ENCODE results near the gene VSX1.

VSX1 gene

GRCh38 chr20:25066386-25066785 lies 15.6 kb downstream of the VSX1 start:
- H3K4me3 ChIP-seq (ENCODE audit: insufficient read depth, low read depth, low read length, poor library complexity, severe bottlenecking), result no peak overlapping the region
- no peaks in the 10 kb centered on the region for H3K9me3 ChIP-seq (ENCODE audit: control insufficient read depth, low read length)
- DNase-seq, result no peak
- no peaks in the 10 kb centered on the region for H3K36me3 ChIP-seq (ENCODE audit: control insufficient read depth, insufficient read depth, low read length)
- peaks cover 3% of the 10 kb centered on the region for H3K4me1 ChIP-seq (ENCODE audit: control insufficient read depth, insufficient read depth, low read length, poor library complexity, severe bottlenecking)
- no peak overlapping the region for H3K27ac ChIP-seq (ENCODE audit: insufficient read depth, low read length, poor library complexity, severe bottlenecking)
- no peaks in the 10 kb centered on the region for H3K27me3 ChIP-seq (replicated peaks; ENCODE audit: control insufficient read depth, insufficient read depth, low read length, poor library complexity, severe bottlenecking)

GRCh38 chr20:25065625-25066338 lies 16.2 kb downstream of the VSX1 start:
- no peaks in the 10 kb centered on the region for H3K27me3 ChIP-seq (replicated peaks; ENCODE audit: control insufficient read depth, insufficient read depth, low read length, poor library complexity, severe bottlenecking)
- no peak overlapping the region for H3K27ac ChIP-seq (ENCODE audit: insufficient read depth, low read length, poor library complexity, severe bottlenecking)
- no peak overlapping the region for H3K4me3 ChIP-seq (ENCODE audit: insufficient read depth, low read depth, low read length, poor library complexity, severe bottlenecking)
- no peaks in the 10 kb centered on the region for H3K9me3 ChIP-seq (ENCODE audit: control insufficient read depth, low read length)
- DNase-seq, result peak; percentile 41 to 51 (median 43)
- H3K36me3 ChIP-seq (ENCODE audit: control insufficient read depth, insufficient read depth, low read length), result no peaks in the 10 kb centered on the region
- peaks cover 3% of the 10 kb centered on the region for H3K4me1 ChIP-seq (ENCODE audit: control insufficient read depth, insufficient read depth, low read length, poor library complexity, severe bottlenecking)

GRCh38 chr20:25065072-25065624 lies 16.8 kb downstream of the VSX1 start:
- H3K4me3 ChIP-seq (ENCODE audit: insufficient read depth, low read depth, low read length, poor library complexity, severe bottlenecking), result no peak overlapping the region
- no peaks in the 10 kb centered on the region for H3K9me3 ChIP-seq (ENCODE audit: control insufficient read depth, low read length)
- no peaks in the 10 kb centered on the region for H3K36me3 ChIP-seq (ENCODE audit: control insufficient read depth, insufficient read depth, low read length)
- no peak overlapping the region for H3K27ac ChIP-seq (ENCODE audit: insufficient read depth, low read length, poor library complexity, severe bottlenecking)
- no peaks in the 10 kb centered on the region for H3K27me3 ChIP-seq (replicated peaks; ENCODE audit: control insufficient read depth, insufficient read depth, low read length, poor library complexity, severe bottlenecking)
- peaks cover 3% of the 10 kb centered on the region for H3K4me1 ChIP-seq (ENCODE audit: control insufficient read depth, insufficient read depth, low read length, poor library complexity, severe bottlenecking)
- DNase-seq, result no peak

GRCh38 chr20:25064561-25065071 lies 17.3 kb downstream of the VSX1 start:
- no peak overlapping the region for H3K4me3 ChIP-seq (ENCODE audit: insufficient read depth, low read depth, low read length, poor library complexity, severe bottlenecking)
- H3K36me3 ChIP-seq (ENCODE audit: control insufficient read depth, insufficient read depth, low read length), result no peaks in the 10 kb centered on the region
- no peak for DNase-seq
- H3K27ac ChIP-seq (ENCODE audit: insufficient read depth, low read length, poor library complexity, severe bottlenecking), result no peak overlapping the region
- H3K27me3 ChIP-seq (replicated peaks; ENCODE audit: control insufficient read depth, insufficient read depth, low read length, poor library complexity, severe bottlenecking), result no peaks in the 10 kb centered on the region
- H3K9me3 ChIP-seq (ENCODE audit: control insufficient read depth, low read length), result no peaks in the 10 kb centered on the region
- peaks cover 3% of the 10 kb centered on the region for H3K4me1 ChIP-seq (ENCODE audit: control insufficient read depth, insufficient read depth, low read length, poor library complexity, severe bottlenecking)

GRCh38 chr20:25063981-25064380 lies 18.0 kb downstream of the VSX1 start:
- Histone ChIP-seq H3K36me3 (ENCODE audit: control insufficient read depth, insufficient read depth, low read length) (no peaks in the 10 kb centered on the region), H3K9me3 (ENCODE audit: control insufficient read depth, low read length) (no peaks in the 10 kb centered on the region), H3K4me3 (ENCODE audit: insufficient read depth, low read depth, low read length, poor library complexity, severe bottlenecking) (no peak overlapping the region), H3K27me3 (replicated peaks; ENCODE audit: control insufficient read depth, insufficient read depth, low read length, poor library complexity, severe bottlenecking) (no peaks in the 10 kb centered on the region), H3K4me1 (ENCODE audit: control insufficient read depth, insufficient read depth, low read length, poor library complexity, severe bottlenecking) (peaks cover 6% of the 10 kb centered on the region), H3K27ac (ENCODE audit: insufficient read depth, low read length, poor library complexity, severe bottlenecking) (no peak overlapping the region)
- DNase-seq, result no peak

GRCh38 chr20:25063546-25063945 lies 18.4 kb downstream of the VSX1 start:
- no peak overlapping the region for H3K4me3 ChIP-seq (ENCODE audit: insufficient read depth, low read depth, low read length, poor library complexity, severe bottlenecking)
- no peaks in the 10 kb centered on the region for H3K27me3 ChIP-seq (replicated peaks; ENCODE audit: control insufficient read depth, insufficient read depth, low read length, poor library complexity, severe bottlenecking)
- no peaks in the 10 kb centered on the region for H3K9me3 ChIP-seq (ENCODE audit: control insufficient read depth, low read length)
- no peak for DNase-seq
- H3K27ac ChIP-seq (ENCODE audit: insufficient read depth, low read length, poor library complexity, severe bottlenecking), result no peak overlapping the region
- H3K4me1 ChIP-seq (ENCODE audit: control insufficient read depth, insufficient read depth, low read length, poor library complexity, severe bottlenecking), result peaks cover 11% of the 10 kb centered on the region
- no peaks in the 10 kb centered on the region for H3K36me3 ChIP-seq (ENCODE audit: control insufficient read depth, insufficient read depth, low read length)

- no peaks in the 10 kb centered on the region for H3K27me3 ChIP-seq (replicated peaks; ENCODE audit: control insufficient read depth, insufficient read depth, low read length, poor library complexity, severe bottlenecking)
Observed at GRCh38 chr20:25062841-25063240, 19.1 kb downstream of the VSX1 start.

GRCh38 chr20:25061821-25062530 lies 20.0 kb downstream of the VSX1 start:
- Histone ChIP-seq H3K27ac (ENCODE audit: insufficient read depth, low read length, poor library complexity, severe bottlenecking) (no peak overlapping the region), H3K4me3 (ENCODE audit: insufficient read depth, low read depth, low read length, poor library complexity, severe bottlenecking) (no peak overlapping the region), H3K9me3 (ENCODE audit: control insufficient read depth, low read length) (no peaks in the 10 kb centered on the region), H3K4me1 (ENCODE audit: control insufficient read depth, insufficient read depth, low read length, poor library complexity, severe bottlenecking) (peaks cover 13% of the 10 kb centered on the region), H3K27me3 (replicated peaks; ENCODE audit: control insufficient read depth, insufficient read depth, low read length, poor library complexity, severe bottlenecking) (no peaks in the 10 kb centered on the region), H3K36me3 (ENCODE audit: control insufficient read depth, insufficient read depth, low read length) (no peaks in the 10 kb centered on the region)
- no peak for DNase-seq

More at GRCh38 chr20:25062841-25063240, 19.1 kb downstream of the VSX1 start:
- Histone ChIP-seq H3K9me3 (ENCODE audit: control insufficient read depth, low read length) (no peaks in the 10 kb centered on the region), H3K36me3 (ENCODE audit: control insufficient read depth, insufficient read depth, low read length) (no peaks in the 10 kb centered on the region), H3K4me3 (ENCODE audit: insufficient read depth, low read depth, low read length, poor library complexity, severe bottlenecking) (no peak overlapping the region), H3K4me1 (ENCODE audit: control insufficient read depth, insufficient read depth, low read length, poor library complexity, severe bottlenecking) (peaks cover 13% of the 10 kb centered on the region), H3K27ac (ENCODE audit: insufficient read depth, low read length, poor library complexity, severe bottlenecking) (no peak overlapping the region)
- no peak for DNase-seq

- Histone ChIP-seq H3K4me1 (ENCODE audit: control insufficient read depth, insufficient read depth, low read length, poor library complexity, severe bottlenecking) (peaks cover 21% of the 10 kb centered on the region), H3K4me3 (ENCODE audit: insufficient read depth, low read depth, low read length, poor library complexity, severe bottlenecking) (no peak overlapping the region), H3K27me3 (replicated peaks; ENCODE audit: control insufficient read depth, insufficient read depth, low read length, poor library complexity, severe bottlenecking) (no peaks in the 10 kb centered on the region), H3K36me3 (ENCODE audit: control insufficient read depth, insufficient read depth, low read length) (no peaks in the 10 kb centered on the region), H3K27ac (ENCODE audit: insufficient read depth, low read length, poor library complexity, severe bottlenecking) (no peak overlapping the region), H3K9me3 (ENCODE audit: control insufficient read depth, low read length) (no peaks in the 10 kb centered on the region)
- DNase-seq, result no peak
Observed at GRCh38 chr20:25061103-25061799, 20.7 kb downstream of the VSX1 start.
